HG02623 (cell line): ENCODE results near the gene ARMC5.

ENCODE experiments used
- ATAC-seq: cut with Tn5 transposase; IDR thresholded peaks from one replicate; pipeline ENCODE4 v1.9.1; 2021; ENCODE audit warnings: moderate library complexity; ENCODE audit not compliant: unreplicated experiment

The ARMC5 gene

GRCh38 chr16:31460582-31461002 lies 1.3 kb downstream of the ARMC5 start:
- ATAC-seq: no peak

- no peak for ATAC-seq
Measured at GRCh38 chr16:31461201-31461920, 2.1 kb downstream of the ARMC5 start.

GRCh38 chr16:31461921-31462804 lies 2.9 kb downstream of the ARMC5 start:
- no peak for ATAC-seq

GRCh38 chr16:31464348-31464769 lies 5.1 kb downstream of the ARMC5 start:
- no peak for ATAC-seq

GRCh38 chr16:31464781-31465260 lies 5.5 kb downstream of the ARMC5 start:
- no peak for ATAC-seq

GRCh38 chr16:31465788-31466370 lies 6.6 kb downstream of the ARMC5 start:
- ATAC-seq: no peak

DNA sequence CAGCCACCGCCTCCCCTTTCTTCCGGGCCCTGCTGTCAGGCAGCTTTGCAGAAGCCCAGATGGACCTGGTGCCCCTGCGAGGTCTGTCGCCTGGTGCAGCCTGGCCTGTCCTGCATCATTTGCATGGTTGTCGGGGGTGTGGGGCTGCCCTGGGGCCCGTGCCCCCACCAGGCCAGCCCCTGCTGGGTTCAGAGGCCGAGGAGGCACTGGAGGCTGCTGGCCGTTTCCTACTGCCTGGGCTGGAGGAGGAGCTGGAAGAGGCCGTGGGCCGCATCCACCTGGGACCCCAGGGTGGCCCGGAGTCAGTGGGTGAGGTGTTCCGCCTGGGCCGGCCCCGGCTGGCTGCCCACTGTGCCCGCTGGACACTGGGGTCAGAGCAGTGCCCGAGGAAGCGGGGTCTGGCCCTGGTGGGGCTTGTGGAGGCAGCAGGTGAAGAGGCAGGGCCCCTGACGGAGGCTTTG lies 7.1 kb downstream of the ARMC5 start:
- no peak for ATAC-seq

DNA sequence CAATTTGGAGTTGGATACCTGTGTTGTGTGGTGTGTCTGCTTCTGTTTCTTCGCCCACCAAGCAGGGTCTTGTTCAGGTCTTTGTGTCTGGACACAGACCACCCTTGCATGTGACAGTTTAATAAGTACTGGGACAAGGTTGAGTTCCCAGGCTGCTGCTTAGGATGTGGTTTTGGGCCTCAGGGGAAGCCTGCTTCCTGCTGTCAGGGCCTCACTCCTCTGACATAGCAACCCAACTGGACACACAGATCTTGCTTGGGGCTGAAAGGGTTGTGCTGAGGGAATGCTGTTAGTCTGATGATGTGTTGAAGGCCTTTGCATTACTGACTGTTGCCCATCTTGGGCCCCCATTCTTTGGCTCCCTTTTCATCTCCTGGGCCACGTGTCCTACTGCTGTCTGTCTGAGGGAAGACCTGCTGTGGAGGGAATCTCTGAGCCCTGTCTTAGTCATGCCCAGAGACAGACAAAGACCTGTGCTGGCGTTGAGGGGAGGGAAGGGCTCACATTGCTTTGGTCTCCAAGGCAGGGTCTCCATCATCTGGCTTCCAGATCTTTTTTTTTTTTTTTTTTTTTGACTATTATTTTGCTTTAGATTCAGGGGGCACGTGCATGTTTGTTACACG lies 8.0 kb downstream of the ARMC5 start:
- ATAC-seq: no peak

- ATAC-seq: no peak
Measured at GRCh38 chr16:31467858-31468257, 8.6 kb downstream of the ARMC5 start.

DNA sequence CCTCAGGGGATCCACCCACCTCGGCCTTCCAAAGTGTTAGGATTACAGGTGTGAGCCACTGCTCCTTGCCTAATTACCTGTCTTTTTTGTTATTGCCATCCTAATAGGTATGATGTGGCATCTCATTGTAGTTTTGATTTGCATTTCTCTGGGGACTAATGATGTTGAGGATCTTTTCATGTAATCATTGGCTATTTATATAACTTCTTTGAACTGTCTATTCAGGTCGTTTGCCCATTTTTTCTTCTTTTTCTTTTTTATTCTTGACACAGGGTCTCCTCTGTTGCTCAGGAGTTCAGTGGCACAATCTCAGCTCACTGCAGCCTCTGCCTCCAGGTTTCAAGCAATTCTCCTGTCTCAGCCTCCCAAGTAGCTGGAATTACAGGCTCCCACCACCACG lies 11.3 kb downstream of the ARMC5 start:
- ATAC-seq: no peak

DNA sequence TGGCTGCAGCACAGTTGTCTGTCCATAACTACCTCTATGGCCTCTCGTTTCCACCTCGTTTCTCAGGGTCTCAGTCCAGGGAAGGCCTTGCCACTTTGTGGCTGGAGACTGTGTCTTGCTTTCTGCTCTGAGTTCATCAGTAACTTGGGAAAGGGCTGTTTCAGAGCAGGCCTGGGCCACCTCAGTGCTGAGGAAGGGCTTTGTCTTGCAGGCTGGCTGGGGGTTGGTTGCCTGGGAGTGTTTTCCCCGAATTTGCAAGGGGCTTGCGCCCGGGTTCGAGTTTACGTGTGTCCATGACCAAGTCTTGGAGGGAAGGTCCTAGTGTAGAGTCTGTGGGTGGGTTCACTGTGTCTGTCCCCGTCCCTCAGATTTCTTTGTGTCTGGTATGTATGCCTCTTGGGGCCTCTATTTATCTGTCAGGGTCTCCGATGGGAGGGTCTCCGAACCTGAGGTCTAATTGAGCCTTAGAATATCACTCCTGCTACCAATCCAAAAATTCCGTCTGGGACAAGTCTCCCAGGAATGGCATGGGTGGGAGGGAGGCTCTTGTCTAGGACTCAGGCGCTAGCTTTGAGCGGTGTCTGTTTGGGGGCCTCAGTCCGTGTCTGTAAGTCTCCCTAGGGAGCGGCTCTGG lies 12.1 kb downstream of the ARMC5 start:
- no peak for ATAC-seq

- no peak for ATAC-seq
Measured at GRCh38 chr16:31471875-31472708, 12.8 kb downstream of the ARMC5 start, which contains the start of gene TGFB1I1. Gene TGFB1I1 (plus strand): TSS chr16:31472152. CDS start chr16:31472189, 37 bp downstream.

- ATAC-seq: no peak
Measured at GRCh38 chr16:31472709-31473203, 13.5 kb downstream of the ARMC5 start.

DNA sequence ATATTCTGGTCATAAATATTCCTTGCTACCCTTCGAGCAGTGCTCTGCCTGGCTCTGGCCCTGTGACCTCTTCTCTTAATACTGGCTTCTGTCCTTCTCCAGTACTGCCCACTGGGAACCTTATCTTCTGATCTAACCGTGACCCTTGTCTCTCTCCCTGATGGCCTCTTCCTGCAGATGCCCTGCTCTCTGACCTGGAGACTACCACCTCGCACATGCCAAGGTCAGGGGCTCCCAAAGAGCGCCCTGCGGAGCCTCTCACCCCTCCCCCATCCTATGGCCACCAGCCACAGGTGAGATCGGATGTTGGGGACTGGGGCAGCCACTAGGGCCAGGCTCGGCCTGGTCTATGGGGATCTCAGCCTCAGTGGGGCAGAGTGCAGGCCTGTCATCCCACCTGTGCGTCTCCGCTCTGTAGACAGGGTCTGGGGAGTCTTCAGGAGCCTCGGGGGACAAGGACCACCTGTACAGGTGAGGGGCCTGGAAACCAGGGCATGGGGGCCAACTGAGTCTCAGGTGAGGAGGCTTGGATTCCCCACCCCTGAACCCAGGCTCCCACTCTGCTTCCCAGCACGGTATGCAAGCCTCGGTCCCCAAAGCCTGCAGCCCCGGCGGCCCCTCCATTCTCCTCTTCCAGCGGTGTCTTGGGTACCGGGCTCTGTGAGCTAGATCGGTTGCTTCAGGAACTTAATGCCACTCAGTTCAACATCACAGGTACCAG lies 14.1 kb downstream of the ARMC5 start:
- ATAC-seq: no peak

GRCh38 chr16:31474173-31474714 lies 14.9 kb downstream of the ARMC5 start:
- no peak for ATAC-seq

- ATAC-seq: no peak
Measured at GRCh38 chr16:31474773-31475738, 15.8 kb downstream of the ARMC5 start.

DNA sequence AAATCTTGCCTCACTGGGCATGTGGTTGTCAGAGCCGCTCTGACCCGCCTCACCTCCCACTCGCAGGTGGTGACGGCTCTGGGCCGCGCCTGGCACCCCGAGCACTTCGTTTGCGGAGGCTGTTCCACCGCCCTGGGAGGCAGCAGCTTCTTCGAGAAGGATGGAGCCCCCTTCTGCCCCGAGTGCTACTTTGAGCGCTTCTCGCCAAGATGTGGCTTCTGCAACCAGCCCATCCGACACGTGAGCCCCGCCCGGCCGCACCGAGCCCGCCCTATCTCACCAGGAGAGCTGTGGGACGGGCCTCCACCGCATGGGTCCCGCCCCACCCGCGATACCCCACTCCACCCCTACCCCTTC lies 16.6 kb downstream of the ARMC5 start:
- no peak for ATAC-seq
